Suprapubic skin (tissue), 3 donors: ENCODE data around the gene PTGER1.

Experiments used
- EP300 ChIP-seq: sonication (generic); formaldehyde crosslinking; IDR thresholded peaks from one replicate; pipeline ENCODE4 v1.6.1; 2017; ENCODE audit warnings: antibody characterized with exemption
- POLR2A ChIP-seq, 2 donors: fragments of 450-650 bp; IDR thresholded peaks; one replicate each; pipeline ENCODE4 v1.6.1; 2017; ENCODE audit warnings: antibody characterized with exemption in 2 of 2, mild to moderate bottlenecking in 2 of 2, moderate library complexity in 2 of 2
- TF ChIP-seq, protein P1 (sequence below), 2 donors: fragments of 200-600 bp in 1 of 2; fragments of 450-650 bp in 1 of 2; sonication (generic) in 1 of 2; IDR thresholded peaks; one replicate each; pipeline ENCODE4 v1.5.1; 2016 to 2019; ENCODE audit warnings: antibody characterized with exemption in 2 of 2, mild to moderate bottlenecking in 1 of 2, moderate library complexity in 1 of 2

DNA sequence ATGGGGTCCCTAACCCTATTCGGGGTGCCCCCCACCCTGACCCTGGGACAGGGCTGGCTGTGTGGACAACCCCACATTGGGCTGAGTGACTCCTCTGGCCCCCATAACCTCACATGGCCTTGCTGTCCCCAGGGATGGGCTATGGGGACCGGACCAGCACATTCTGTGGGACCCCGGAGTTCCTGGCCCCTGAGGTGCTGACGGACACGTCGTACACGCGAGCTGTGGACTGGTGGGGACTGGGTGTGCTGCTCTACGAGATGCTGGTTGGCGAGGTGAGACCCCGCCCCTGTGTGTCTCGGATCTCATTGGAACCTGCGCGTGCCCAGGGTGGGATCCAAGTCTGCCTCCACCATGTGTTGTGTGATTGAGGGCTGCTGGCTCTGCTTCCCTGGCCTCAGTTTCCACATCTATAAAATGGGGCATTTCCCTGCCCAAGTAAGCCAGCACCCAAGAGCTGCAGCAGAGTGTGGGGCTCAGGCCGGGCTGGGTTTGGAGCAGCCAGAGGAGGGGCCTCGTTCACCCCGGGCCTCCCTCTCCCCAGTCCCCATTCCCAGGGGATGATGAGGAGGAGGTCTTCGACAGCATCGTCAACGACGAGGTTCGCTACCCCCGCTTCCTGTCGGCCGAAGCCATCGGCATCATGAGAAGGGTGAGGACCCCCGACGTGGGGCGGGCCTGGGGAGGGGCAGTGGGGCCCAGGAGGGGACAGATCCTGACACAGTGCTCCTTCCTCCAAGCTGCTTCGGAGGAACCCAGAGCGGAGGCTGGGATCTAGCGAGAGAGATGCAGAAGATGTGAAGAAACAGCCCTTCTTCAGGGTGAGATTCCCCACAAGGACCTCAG lies 4.9 kb downstream of the PTGER1 start:
- TF ChIP-seq EP300 (no peak), POLR2A (IDR thresholded peaks at IDR 0.05) (no peak)
- TF ChIP-seq, protein P1, sequence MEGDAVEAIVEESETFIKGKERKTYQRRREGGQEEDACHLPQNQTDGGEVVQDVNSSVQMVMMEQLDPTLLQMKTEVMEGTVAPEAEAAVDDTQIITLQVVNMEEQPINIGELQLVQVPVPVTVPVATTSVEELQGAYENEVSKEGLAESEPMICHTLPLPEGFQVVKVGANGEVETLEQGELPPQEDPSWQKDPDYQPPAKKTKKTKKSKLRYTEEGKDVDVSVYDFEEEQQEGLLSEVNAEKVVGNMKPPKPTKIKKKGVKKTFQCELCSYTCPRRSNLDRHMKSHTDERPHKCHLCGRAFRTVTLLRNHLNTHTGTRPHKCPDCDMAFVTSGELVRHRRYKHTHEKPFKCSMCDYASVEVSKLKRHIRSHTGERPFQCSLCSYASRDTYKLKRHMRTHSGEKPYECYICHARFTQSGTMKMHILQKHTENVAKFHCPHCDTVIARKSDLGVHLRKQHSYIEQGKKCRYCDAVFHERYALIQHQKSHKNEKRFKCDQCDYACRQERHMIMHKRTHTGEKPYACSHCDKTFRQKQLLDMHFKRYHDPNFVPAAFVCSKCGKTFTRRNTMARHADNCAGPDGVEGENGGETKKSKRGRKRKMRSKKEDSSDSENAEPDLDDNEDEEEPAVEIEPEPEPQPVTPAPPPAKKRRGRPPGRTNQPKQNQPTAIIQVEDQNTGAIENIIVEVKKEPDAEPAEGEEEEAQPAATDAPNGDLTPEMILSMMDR (IDR thresholded peaks at IDR 0.05) = no peak
